NCI-H1417 treated with DMSO at 0.1 percent for 48 hours (cell line): Measurements from ENCODE around the gene CCDC91.
A peak's percentile ranks its signal among the peaks of the same experiment; 100 is the strongest.
"Not testable (repeated sequence)": the region's sequence is repeated elsewhere in the genome, so short reads cannot be mapped to it uniquely, and the experiment has no call there.

Experiments used
- DNase-seq: peaks from one replicate; lab custom pipeline; 2025; lab: John Stamatoyannopoulos, UW

CCDC91 gene

DNA sequence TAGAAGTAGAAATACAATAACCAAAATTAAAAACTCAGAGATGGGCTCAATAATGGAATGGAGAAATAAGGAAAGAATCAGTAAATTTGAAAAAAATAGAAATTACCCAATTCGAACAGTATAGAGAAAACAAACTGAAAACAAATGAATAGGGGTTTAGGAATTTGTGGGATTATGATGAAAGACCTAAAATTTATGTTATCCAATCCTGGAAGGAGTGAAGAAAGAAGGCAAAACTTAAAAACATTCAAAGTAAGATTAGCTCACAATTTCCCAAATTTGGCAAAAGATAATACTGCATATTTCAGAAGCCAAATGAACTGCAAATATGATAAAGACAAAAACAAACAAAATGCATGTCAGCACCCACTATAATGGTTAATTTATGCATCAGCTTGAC is 177.1 kb downstream of the CCDC91 start:
- no peak for DNase-seq

- DNase-seq = no peak
Measured at GRCh38 chr12:28367993-28368392, 177.7 kb downstream of the CCDC91 start.

GRCh38 chr12:28369483-28369882 is 179.2 kb downstream of the CCDC91 start:
- no peak for DNase-seq

DNA sequence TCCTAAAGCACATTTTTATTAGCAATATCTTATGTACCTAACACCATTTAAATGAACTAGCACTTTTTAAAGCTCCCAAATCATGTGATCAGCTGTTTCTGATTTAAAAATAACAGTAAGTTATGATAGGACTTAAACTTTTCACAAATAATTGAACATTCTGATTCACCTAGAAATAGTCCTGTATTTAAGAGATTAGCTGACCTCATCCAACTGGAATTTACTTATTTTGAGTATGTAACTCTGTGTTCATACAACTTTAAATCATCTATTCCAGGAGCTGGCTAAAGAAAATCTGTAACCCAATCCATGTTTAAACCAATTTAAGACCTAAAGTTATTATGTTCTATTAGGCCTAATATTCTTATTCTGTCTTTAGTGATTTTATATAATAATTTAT is 184.3 kb downstream of the CCDC91 start:
- DNase-seq = no peak

- DNase-seq = no peak
Measured at GRCh38 chr12:28378736-28379135, 188.5 kb downstream of the CCDC91 start.

GRCh38 chr12:28379779-28380178 is 189.5 kb downstream of the CCDC91 start:
- DNase-seq = not testable (repeated sequence)

DNA sequence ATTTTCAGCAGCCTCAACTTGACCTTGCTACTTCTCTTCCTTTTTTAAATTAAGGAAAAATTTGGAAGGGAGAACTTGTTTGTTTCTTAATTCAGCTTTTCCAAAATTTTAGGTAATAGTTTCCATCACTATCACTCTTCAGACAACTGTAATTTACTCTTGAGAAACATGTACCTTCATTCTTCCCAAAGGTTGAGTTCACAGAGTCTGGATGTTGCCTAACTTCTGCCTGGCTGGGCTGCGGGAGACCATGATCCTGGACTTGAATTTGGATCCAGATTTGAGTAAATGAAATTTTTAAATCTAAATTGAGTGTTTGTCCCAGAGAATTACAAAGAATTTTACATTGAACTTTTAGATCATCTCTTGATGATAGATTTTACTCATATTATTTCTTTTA is 193.1 kb downstream of the CCDC91 start:
- DNase-seq = no peak

- no peak for DNase-seq
Measured at GRCh38 chr12:28388879-28389278, 198.6 kb downstream of the CCDC91 start.

DNA sequence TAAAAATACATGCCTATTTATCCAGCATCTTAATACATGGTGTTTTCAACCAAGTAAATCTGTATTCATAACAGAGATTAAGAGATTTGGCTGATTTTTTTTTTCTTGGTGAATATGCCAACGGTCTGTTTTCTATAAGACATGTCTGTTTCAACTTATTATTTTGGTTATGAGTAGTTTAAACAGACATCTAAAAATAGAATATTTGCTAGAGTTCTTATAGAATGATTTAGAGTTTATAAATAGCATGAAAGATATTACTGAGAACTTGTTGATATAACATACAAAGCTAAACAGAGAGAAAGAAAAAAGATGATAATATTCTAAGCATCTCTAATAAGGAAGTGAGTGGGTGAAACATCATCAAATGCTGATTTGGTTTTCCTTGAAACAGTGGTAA is 199.9 kb downstream of the CCDC91 start:
- no peak for DNase-seq

DNA sequence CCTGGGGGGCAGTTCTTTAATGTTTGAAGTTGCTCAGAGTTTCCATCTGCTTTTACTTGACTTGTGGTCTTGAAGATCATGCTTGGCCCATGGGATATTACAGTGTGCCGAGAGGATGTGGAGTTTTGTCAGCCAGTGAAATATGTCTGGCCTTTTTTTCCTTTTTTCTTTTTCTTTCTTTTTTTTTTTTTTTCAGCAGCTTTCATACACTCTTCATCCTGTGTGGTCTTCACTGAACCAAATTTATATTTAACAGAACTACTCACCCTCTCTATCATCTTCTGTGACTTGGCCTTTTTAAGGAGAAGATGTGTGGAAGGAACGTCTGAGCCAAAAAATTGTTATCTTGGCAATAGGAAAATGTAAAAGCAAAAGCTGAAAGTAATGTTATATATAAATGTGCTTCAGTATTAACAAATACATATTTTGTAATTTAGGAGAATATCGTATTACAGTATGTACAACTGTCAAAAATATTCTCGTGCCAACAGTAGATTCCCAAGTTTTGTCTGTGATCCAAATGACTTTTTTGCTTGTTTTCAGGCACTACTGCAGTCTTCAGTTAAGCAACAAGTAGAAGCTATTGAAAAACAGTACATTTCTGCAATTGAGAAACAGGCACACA is 200.6 kb downstream of the CCDC91 start:
- DNase-seq = no peak

DNA sequence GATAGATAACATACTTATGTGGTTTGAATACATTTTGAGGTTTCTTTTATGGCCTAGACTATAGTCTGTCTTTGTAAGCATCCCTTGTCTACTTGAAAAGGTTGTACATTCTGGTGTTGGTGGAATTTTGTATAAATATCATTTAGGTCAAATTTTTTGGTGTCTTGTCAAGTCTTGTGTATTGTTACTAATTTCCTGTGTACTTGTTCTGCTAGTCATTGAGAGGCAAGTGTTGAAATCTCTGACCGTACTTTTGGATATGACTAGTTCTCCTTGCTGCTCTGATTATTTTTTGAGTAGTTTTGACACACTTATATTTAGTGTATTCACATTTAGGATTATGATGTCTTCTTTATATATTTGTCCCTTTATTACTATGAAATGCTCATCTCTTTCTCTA is 219.6 kb downstream of the CCDC91 start:
- DNase-seq = no peak

- DNase-seq = no peak
Measured at GRCh38 chr12:28413460-28414109, 223.3 kb downstream of the CCDC91 start.

DNA sequence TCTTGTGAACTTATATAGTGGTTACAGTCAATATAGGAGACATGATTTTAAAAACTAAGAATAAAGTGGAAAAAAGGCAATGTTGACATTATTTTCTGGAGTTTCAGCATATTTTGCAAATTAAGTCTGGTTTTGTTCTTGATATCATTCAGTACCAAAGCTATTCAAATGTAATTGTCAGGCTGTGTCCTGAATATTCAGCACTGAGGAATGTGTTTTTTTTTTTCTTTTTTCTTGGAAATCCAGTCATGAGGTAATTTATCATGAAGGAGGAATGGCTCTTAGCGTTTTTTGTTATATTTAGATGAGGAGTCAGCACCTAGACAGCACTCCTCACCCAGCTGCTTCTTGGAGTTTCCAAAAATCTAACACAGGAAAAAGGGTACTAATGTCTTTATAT is 225.5 kb downstream of the CCDC91 start:
- no peak for DNase-seq

- DNase-seq = no peak
Measured at GRCh38 chr12:28421374-28421773, 231.1 kb downstream of the CCDC91 start.

GRCh38 chr12:28424965-28425364 is 234.7 kb downstream of the CCDC91 start:
- no peak for DNase-seq

GRCh38 chr12:28425526-28425925 is 235.3 kb downstream of the CCDC91 start:
- DNase-seq = no peak

DNA sequence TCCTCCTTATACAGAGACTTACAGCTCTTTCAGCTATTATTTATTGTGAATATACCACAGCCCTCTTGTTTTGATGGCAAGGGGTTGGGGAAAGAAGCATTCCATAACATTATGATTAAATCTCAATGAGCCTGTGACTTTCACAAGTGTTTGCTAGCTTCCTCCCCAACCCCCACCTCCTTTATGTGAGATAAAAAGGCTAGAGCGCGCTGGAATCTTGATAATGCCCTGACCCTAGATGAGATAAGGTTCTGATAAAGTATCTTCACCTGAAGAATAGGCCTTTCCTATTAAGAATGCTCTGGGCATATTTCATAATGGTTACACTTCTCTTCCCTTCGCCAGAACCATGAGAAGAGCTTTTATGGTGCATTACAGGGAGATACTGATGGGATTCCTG is 236.8 kb downstream of the CCDC91 start:
- no peak for DNase-seq

DNA sequence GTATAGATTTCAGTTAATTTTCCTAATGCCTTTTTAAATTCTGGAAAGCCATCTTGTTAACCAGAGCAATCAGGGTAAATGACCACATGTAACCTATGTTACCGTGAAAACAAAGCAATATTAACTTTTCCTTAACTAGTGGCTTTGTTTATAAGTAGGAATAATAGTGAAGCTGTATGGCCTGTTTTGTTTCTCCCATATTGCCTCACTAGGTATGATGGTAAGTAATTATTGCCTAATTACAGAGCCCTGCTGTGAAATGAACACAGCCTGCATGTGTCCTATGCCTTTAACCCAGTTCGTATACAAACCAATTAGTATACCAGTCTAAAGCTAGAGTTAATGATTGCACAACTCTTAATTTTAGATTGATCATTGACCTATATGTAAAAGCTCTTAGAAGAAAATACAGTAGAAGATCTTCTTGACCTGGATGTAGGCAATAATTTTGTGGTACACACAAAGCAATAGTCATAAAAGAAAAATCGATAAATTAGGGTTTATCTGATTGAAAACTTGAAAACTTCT is 249.9 kb downstream of the CCDC91 start:
- DNase-seq = peak; percentile 49

GRCh38 chr12:28442101-28442500 is 251.8 kb downstream of the CCDC91 start:
- no peak for DNase-seq

GRCh38 chr12:28443337-28443736 is 253.1 kb downstream of the CCDC91 start:
- DNase-seq = peak; percentile 30

- DNase-seq = no peak
Measured at GRCh38 chr12:28446031-28446430, 255.8 kb downstream of the CCDC91 start.

- DNase-seq = no peak
Measured at GRCh38 chr12:28453686-28454085, 263.4 kb downstream of the CCDC91 start.

DNA sequence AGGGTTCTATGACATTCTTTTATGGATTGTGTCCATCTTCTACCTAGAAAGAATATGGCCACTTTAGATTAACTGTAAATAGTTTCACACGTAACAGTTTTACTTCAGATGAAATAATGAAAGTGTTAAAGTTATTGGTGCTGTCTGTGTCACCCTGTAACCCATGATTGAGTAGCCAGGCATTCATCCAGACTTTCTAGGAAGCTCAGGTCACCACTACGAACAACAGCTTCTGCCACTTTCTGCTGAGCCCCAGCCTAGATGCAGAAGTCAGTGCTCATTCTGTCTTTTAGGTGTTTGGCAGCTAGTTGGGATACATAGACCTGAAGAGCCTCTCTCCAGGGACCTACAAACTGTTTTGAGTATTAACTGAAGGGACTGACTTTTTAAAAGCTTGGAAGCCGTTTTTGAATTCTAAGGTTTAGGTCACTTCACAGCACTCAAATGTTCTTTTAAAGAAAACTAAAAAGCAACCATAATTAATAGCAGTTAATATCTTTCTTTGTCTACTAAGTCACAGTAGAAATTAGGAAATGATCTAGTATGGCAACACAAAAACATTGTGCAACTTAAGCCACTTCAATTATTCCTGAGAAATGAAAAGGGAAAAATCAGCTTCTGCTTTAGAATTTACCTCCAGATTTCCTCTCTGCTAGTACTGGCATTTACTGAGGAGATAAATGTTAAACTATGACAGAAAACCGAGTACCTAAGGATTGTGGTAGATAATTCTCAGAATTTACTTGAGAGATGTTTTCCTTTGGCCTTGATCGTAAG is 266.9 kb downstream of the CCDC91 start:
- no peak for DNase-seq
